Common myeloid progenitor, CD34-positive (primary cell): ENCODE data around the gene CSNK2A2.

Experiments
- CTCF ChIA-PET: fragments of 350-600 bp; sonication (Branson Sonifier 250); formaldehyde crosslinking; loops from one replicate; lab custom pipeline; 2021; ENCODE audit warnings: antibody characterized with exemption; lab: Charles Lee
- POLR2A ChIA-PET: fragments of 350-600 bp; sonication (Branson Sonifier 250); formaldehyde crosslinking; loops from one replicate; lab custom pipeline; 2021; ENCODE audit warnings: antibody characterized with exemption; lab: Charles Lee
- DNase-seq, 3 donors: peaks; one replicate each; pipeline versions ENCODE4 v3.0.0 to v3.0.0-alpha.2; 2013
- H3K27ac ChIP-seq, 2 experiments: 1 replicate in 1 of 2; 2 replicates in 1 of 2; pipeline ENCODE4 v1.7.0; 2013; ENCODE audit warnings: inconsistent platforms in 2 of 2, low read length in 2 of 2, mild to moderate bottlenecking in 2 of 2, low read depth in 1 of 2, moderate library complexity in 1 of 2; ENCODE audit not compliant: severe bottlenecking in 2 of 2, insufficient read depth in 1 of 2, poor library complexity in 1 of 2
- H3K27me3 ChIP-seq, 5 experiments: replicated peaks in 2 of 5; 1 replicate in 3 of 5; 2 replicates in 2 of 5; pipeline versions ENCODE4 v1.6.1 to v1.7.0; 2013; ENCODE audit warnings: low read length in 4 of 5, mild to moderate bottlenecking in 2 of 5, moderate library complexity in 2 of 5, inconsistent platforms in 1 of 5; ENCODE audit not compliant: insufficient read depth in 5 of 5, control insufficient read depth in 4 of 5
- H3K36me3 ChIP-seq, 4 experiments: 1 replicate in 2 of 4; 2 replicates in 2 of 4; pipeline versions ENCODE4 v1.6.1 to v1.7.0; 2013; ENCODE audit warnings: low read length in 3 of 4, control low read depth in 1 of 4, mild to moderate bottlenecking in 1 of 4; ENCODE audit not compliant: control insufficient read depth in 4 of 4, insufficient read depth in 4 of 4
- H3K4me1 ChIP-seq, 4 experiments: 1 replicate in 3 of 4; 2 replicates in 1 of 4; pipeline versions ENCODE4 v1.6.1 to v1.7.1; 2013; ENCODE audit warnings: low read length in 3 of 4, mild to moderate bottlenecking in 3 of 4, control low read depth in 1 of 4, inconsistent platforms in 1 of 4, moderate library complexity in 1 of 4; ENCODE audit not compliant: control insufficient read depth in 4 of 4, insufficient read depth in 4 of 4; ENCODE audit errors: control extremely low read depth in 1 of 4
- H3K4me3 ChIP-seq, 7 experiments: 1 replicate in 4 of 7; 2 replicates in 3 of 7; pipeline versions ENCODE4 v1.5.1 to v1.7.0; 2013; ENCODE audit warnings: mild to moderate bottlenecking in 7 of 7, low read length in 6 of 7, moderate library complexity in 6 of 7, inconsistent platforms in 2 of 7, low read depth in 2 of 7, control low read depth in 1 of 7; ENCODE audit not compliant: insufficient read depth in 4 of 7, control insufficient read depth in 1 of 7; ENCODE audit errors: extremely low read depth in 1 of 7
- H3K9me3 ChIP-seq, 5 experiments: 1 replicate in 4 of 5; 2 replicates in 1 of 5; pipeline versions ENCODE4 v1.6.1 to v1.7.1; 2013; ENCODE audit warnings: low read length in 4 of 5, mild to moderate bottlenecking in 2 of 5, inconsistent platforms in 1 of 5, low read depth in 1 of 5, moderate library complexity in 1 of 5; ENCODE audit not compliant: control insufficient read depth in 4 of 5, insufficient read depth in 2 of 5; ENCODE audit errors: control extremely low read depth in 1 of 5
- WGBS: methylation state at CpG from one replicate; pipeline ENCODE4 v1.1.5; 2013; ENCODE audit not compliant: insufficient coverage; 5-methylcytosine and 5-hydroxymethylcytosine counted together

The CSNK2A2 gene

GRCh38 chr16:58118801-58119508 is 79.0 kb downstream of the CSNK2A2 start:
- Histone ChIP-seq H3K36me3 (peaks cover 12 to 31% (median 29%) of the 10 kb centered on the region in 4 experiments), H3K27me3 (no peaks in the 10 kb centered on the region), H3K4me3 (no peak overlapping the region), H3K9me3 (no peaks in the 10 kb centered on the region), H3K27ac (no peak overlapping the region), H3K4me1 (peaks cover 3 to 14% (median 10%) of the 10 kb centered on the region in 4 experiments)
- no peak for DNase-seq
- WGBS = 96% methylated on average over 3 of the region's 5 CpGs
- ChIA-PET CTCF (interaction anchor here (0.9 to 6.0 kb wide), 7 partner anchors 8 to 101 kb away, joined by 3 to 45 read pairs (median 5); partner anchors contain the start of gene MMP15), POLR2A (interaction anchor here (1.4 kb wide), 1 partner anchor 9 kb away, joined by 4 read pairs; no protein-coding TSS in a partner anchor)

- H3K27me3 ChIP-seq = no peaks in the 10 kb centered on the region
- ChIA-PET POLR2A (no interaction called here), CTCF (interaction anchor here (0.8 to 1.5 kb wide), 5 partner anchors 10 to 181 kb away, joined by 3 to 9 read pairs (median 3); partner anchors contain the start of gene MMP15)
- H3K36me3 ChIP-seq = peaks cover 17 to 43% (median 39%) of the 10 kb centered on the region in 4 experiments
- no peaks in the 10 kb centered on the region for H3K9me3 ChIP-seq
- H3K4me3 ChIP-seq = no peak overlapping the region
- WGBS = 94% methylated on average over 3 of the region's 6 CpGs
- peaks cover 2 to 6% (median 3%) of the 10 kb centered on the region in 4 experiments for H3K4me1 ChIP-seq
- no peak overlapping the region for H3K27ac ChIP-seq
- no peak for DNase-seq
Measured at GRCh38 chr16:58116529-58116928, 81.4 kb downstream of the CSNK2A2 start.

- H3K4me1 ChIP-seq = peaks cover 0 to 6% (median 5%) of the 10 kb centered on the region in 4 experiments
- DNase-seq = no peak
- ChIA-PET CTCF (interaction anchor here (0.8 to 1.5 kb wide), 4 partner anchors 10 to 180 kb away, joined by 3 to 9 read pairs (median 4); no protein-coding TSS in a partner anchor), POLR2A (no interaction called here)
- 77% methylated on average over 5 of the region's 6 CpGs for WGBS
- H3K4me3 ChIP-seq = no peak overlapping the region
- H3K27me3 ChIP-seq = no peaks in the 10 kb centered on the region
- H3K27ac ChIP-seq = no peak overlapping the region
- no peaks in the 10 kb centered on the region for H3K9me3 ChIP-seq
- H3K36me3 ChIP-seq = peaks cover 17 to 43% (median 39%) of the 10 kb centered on the region in 4 experiments
Measured at GRCh38 chr16:58116081-58116480, 81.8 kb downstream of the CSNK2A2 start.

- H3K4me3 ChIP-seq = no peak overlapping the region
- H3K9me3 ChIP-seq = no peaks in the 10 kb centered on the region
- DNase-seq = no peak
- H3K27ac ChIP-seq = no peak overlapping the region
- no peaks in the 10 kb centered on the region for H3K27me3 ChIP-seq
- peaks cover 17 to 43% (median 39%) of the 10 kb centered on the region in 4 experiments for H3K36me3 ChIP-seq
- ChIA-PET CTCF (interaction anchor here (1.3 to 1.5 kb wide), 3 partner anchors 17 to 95 kb away, joined by 3 to 7 read pairs (median 4); no protein-coding TSS in a partner anchor), POLR2A (interaction anchor here (0.8 kb wide), 1 partner anchor 79 kb away, joined by 6 read pairs; no protein-coding TSS in a partner anchor)
- 99% methylated on average over 20 of the region's 23 CpGs for WGBS
- H3K4me1 ChIP-seq = peaks cover 0 to 14% (median 10%) of the 10 kb centered on the region in 4 experiments
Measured at GRCh38 chr16:58114827-58115825, 82.8 kb downstream of the CSNK2A2 start.

- peaks cover 17 to 37% (median 29%) of the 10 kb centered on the region in 4 experiments for H3K36me3 ChIP-seq
- no peaks in the 10 kb centered on the region for H3K27me3 ChIP-seq
- no CpG with 5 or more reads among the region's 3 CpGs for WGBS
- DNase-seq = peak in 2 of 3 donors; percentile 38 to 43
- ChIA-PET POLR2A (interaction anchor here (0.6 kb wide), 1 partner anchor 21 kb away, joined by 3 read pairs; no protein-coding TSS in a partner anchor), CTCF (no interaction called here)
- no peaks in the 10 kb centered on the region for H3K9me3 ChIP-seq
- no peak overlapping the region for H3K27ac ChIP-seq
- H3K4me3 ChIP-seq = no peak overlapping the region
- peaks cover 0 to 27% (median 20%) of the 10 kb centered on the region in 4 experiments for H3K4me1 ChIP-seq
Measured at GRCh38 chr16:58111302-58111627, 86.6 kb downstream of the CSNK2A2 start.

GRCh38 chr16:58110571-58111301 is 87.2 kb downstream of the CSNK2A2 start:
- ChIA-PET POLR2A (interaction anchor here (1.2 kb wide), 1 partner anchor 8 kb away, joined by 4 read pairs; no protein-coding TSS in a partner anchor), CTCF (interaction anchor here (1.0 to 4.1 kb wide), 6 partner anchors 10 to 83 kb away, joined by 3 to 19 read pairs (median 8); no protein-coding TSS in a partner anchor)
- WGBS = 67% methylated on average over 5 of the region's 12 CpGs
- peaks cover 0 to 29% (median 22%) of the 10 kb centered on the region in 4 experiments for H3K4me1 ChIP-seq
- H3K27me3 ChIP-seq = no peaks in the 10 kb centered on the region
- no peak overlapping the region for H3K27ac ChIP-seq
- no peaks in the 10 kb centered on the region for H3K9me3 ChIP-seq
- peak in 1 of 3 donors; percentile 28 for DNase-seq
- H3K36me3 ChIP-seq = peaks cover 13 to 32% (median 24%) of the 10 kb centered on the region in 4 experiments
- no peak overlapping the region for H3K4me3 ChIP-seq
